ENCODE measurements around the gene EFNB2.
A peak's percentile ranks its signal among the peaks of the same experiment; 100 is the strongest.

DNA sequence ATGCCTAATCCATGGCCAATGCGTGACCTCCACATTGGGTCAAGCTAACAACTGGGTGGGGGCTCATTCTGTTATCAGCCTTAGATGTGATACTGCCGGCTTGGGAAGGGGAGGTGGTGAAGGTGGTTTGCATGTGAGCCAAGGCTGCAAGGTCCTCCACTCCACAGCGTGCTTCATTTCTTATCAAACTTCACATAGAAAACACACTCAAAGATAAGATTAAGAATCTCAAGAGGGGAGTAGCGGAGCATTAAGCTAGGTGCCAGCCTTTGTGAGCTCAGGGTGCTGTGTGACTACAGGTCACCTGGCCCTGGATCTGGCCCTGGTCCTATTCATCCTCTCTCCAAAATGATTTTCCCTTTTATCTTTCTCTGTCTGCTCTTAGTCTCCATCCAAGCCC lies 45.8 kb upstream of the EFNB2 start:
- TF ChIP-seq, protein P1, sequence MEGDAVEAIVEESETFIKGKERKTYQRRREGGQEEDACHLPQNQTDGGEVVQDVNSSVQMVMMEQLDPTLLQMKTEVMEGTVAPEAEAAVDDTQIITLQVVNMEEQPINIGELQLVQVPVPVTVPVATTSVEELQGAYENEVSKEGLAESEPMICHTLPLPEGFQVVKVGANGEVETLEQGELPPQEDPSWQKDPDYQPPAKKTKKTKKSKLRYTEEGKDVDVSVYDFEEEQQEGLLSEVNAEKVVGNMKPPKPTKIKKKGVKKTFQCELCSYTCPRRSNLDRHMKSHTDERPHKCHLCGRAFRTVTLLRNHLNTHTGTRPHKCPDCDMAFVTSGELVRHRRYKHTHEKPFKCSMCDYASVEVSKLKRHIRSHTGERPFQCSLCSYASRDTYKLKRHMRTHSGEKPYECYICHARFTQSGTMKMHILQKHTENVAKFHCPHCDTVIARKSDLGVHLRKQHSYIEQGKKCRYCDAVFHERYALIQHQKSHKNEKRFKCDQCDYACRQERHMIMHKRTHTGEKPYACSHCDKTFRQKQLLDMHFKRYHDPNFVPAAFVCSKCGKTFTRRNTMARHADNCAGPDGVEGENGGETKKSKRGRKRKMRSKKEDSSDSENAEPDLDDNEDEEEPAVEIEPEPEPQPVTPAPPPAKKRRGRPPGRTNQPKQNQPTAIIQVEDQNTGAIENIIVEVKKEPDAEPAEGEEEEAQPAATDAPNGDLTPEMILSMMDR (IDR thresholded peaks at IDR 0.05), result no peak
- peak in 2 of 3 donors; percentile 35 to 52 for TF ChIP-seq POLR2AphosphoS5 (IDR thresholded peaks at IDR 0.05)
- TF ChIP-seq POLR2A (IDR thresholded peaks at IDR 0.05), result no peak
